Activated CD8-positive, alpha-beta T cell treated with anti-CD3 and anti-CD28 coated beads for 36 hours (primary cell): ENCODE measurements around the gene PPARD. TPM values are rescaled to one million over a fixed set of nuclear protein-coding genes. Genes with fewer than 3 reads are reported as not detected.

Experiments used
- ATAC-seq: fragments of 200-7000 bp; cut with Tn5 transposase; one replicate; pipeline ENCODE4 v1.10.0; 2021; ENCODE audit warnings: mild to moderate bottlenecking, moderate library complexity
- CTCF ChIA-PET: fragments of 350-600 bp; sonication (Branson Sonifier 250); formaldehyde crosslinking; loops from one replicate; lab custom pipeline; 2021; ENCODE audit warnings: antibody characterized with exemption; lab: Charles Lee
- POLR2A ChIA-PET: fragments of 350-600 bp; sonication (Branson Sonifier 250); formaldehyde crosslinking; loops from one replicate; lab custom pipeline; 2021; ENCODE audit warnings: antibody characterized with exemption; lab: Charles Lee
- DNase-seq: peaks from one replicate; pipeline ENCODE4 v3.0.0-alpha.2; 2020
- H3K27ac Mint-ChIP-seq: one replicate; pipeline ENCODE4 v1.8.0; 2021; ENCODE audit warnings: mild to moderate bottlenecking, mixed read lengths
- H3K27me3 Mint-ChIP-seq: one replicate; pipeline ENCODE4 v1.8.0; 2021; ENCODE audit warnings: mixed read lengths
- H3K36me3 Mint-ChIP-seq: one replicate; pipeline ENCODE4 v1.8.0; 2021; ENCODE audit warnings: low read depth, mixed read lengths
- H3K4me1 Mint-ChIP-seq: one replicate; pipeline ENCODE4 v1.8.0; 2021; ENCODE audit warnings: low read depth, mixed read lengths
- H3K4me3 Mint-ChIP-seq: one replicate; pipeline ENCODE4 v1.8.0; 2021; ENCODE audit warnings: mild to moderate bottlenecking, moderate library complexity, mixed read lengths
- H3K9me3 Mint-ChIP-seq: one replicate; pipeline ENCODE4 v1.8.0; 2021; ENCODE audit warnings: mixed read lengths
- CTCF ChIP-seq: fragments of 200-600 bp; IDR thresholded peaks from one replicate; pipeline ENCODE4 v1.8.0; 2022; ENCODE audit warnings: antibody characterized with exemption, mild to moderate bottlenecking
- intact Hi-C: fragments of 100-400 bp; cut with micrococcal nuclease; formaldehyde crosslinking; loops from one replicate; pipeline ENCODE4 v1.10.0; 2022
- total RNA-seq, 2 experiments: library from RNA; stranded (reverse); gene quantifications; one replicate each; pipeline ENCODE4 v1.2.3, GENCODE V29; 2021

The PPARD gene
- total RNA-seq, 2 experiments from 2014 or later: 26.6 to 26.7 TPM

GRCh38 chr6:35318196-35319171 is 23.9 kb upstream of the PPARD start:
- H3K4me3 Mint-ChIP-seq: no peak overlapping the region
- DNase-seq: no peak
- H3K27ac Mint-ChIP-seq: no peak overlapping the region
- no peaks in the 10 kb centered on the region for H3K9me3 Mint-ChIP-seq
- intact Hi-C loops: no loop called here
- H3K27me3 Mint-ChIP-seq: no peaks in the 10 kb centered on the region
- peaks cover 35% of the 10 kb centered on the region for H3K4me1 Mint-ChIP-seq
- ChIA-PET CTCF (interaction anchor here (2.4 to 16.8 kb wide), 3 partner anchors 10 to 20 kb away, joined by 7 to 241 read pairs (median 11); partner anchors contain the start of gene DEF6), POLR2A (interaction anchor here (0.6 to 1.6 kb wide), 4 partner anchors 10 to 38 kb away, joined by 3 to 5 read pairs (median 4); no protein-coding TSS in a partner anchor)
- ATAC-seq: no peak
- H3K36me3 Mint-ChIP-seq: peaks cover 69% of the 10 kb centered on the region
- no peak for TF ChIP-seq CTCF

- Mint-ChIP-seq H3K9me3 (no peaks in the 10 kb centered on the region), H3K36me3 (peaks cover 63% of the 10 kb centered on the region), H3K27me3 (no peaks in the 10 kb centered on the region), H3K27ac (no peak overlapping the region), H3K4me3 (no peak overlapping the region), H3K4me1 (peaks cover 27% of the 10 kb centered on the region)
- intact Hi-C loops: no loop called here
- ChIA-PET POLR2A (interaction anchor here (0.5 to 1.8 kb wide), 10 partner anchors 9 to 152 kb away, joined by 3 to 8 read pairs (median 4); partner anchors contain the start of genes DEF6, PPARD, RPL10A and ZNF76), CTCF (interaction anchor here (1.9 to 16.8 kb wide), 4 partner anchors 9 to 148 kb away, joined by 7 to 241 read pairs (median 9); partner anchors contain the start of gene DEF6)
- TF ChIP-seq CTCF: no peak
- no peak for DNase-seq
- ATAC-seq: no peak
Measured at GRCh38 chr6:35319346-35320030, 22.9 kb upstream of the PPARD start.

- ChIA-PET CTCF (interaction anchor here (1.9 to 16.8 kb wide), 4 partner anchors 8 to 148 kb away, joined by 7 to 241 read pairs (median 9); partner anchors contain the start of gene DEF6), POLR2A (interaction anchor here (0.5 to 1.8 kb wide), 10 partner anchors 9 to 151 kb away, joined by 3 to 8 read pairs (median 4); partner anchors contain the start of genes DEF6, PPARD, RPL10A and ZNF76)
- peaks cover 21% of the 10 kb centered on the region for H3K4me1 Mint-ChIP-seq
- DNase-seq (no peak), ATAC-seq (no peak)
- no peaks in the 10 kb centered on the region for H3K9me3 Mint-ChIP-seq
- H3K36me3 Mint-ChIP-seq: peaks cover 62% of the 10 kb centered on the region
- H3K27me3 Mint-ChIP-seq: no peaks in the 10 kb centered on the region
- no peak overlapping the region for H3K4me3 Mint-ChIP-seq
- intact Hi-C loops: no loop called here
- TF ChIP-seq CTCF: no peak
- no peak overlapping the region for H3K27ac Mint-ChIP-seq
Measured at GRCh38 chr6:35320031-35320410, 22.3 kb upstream of the PPARD start.

- Mint-ChIP-seq H3K27ac (peak overlapping the region; percentile 8), H3K27me3 (no peaks in the 10 kb centered on the region), H3K4me3 (no peak overlapping the region), H3K9me3 (no peaks in the 10 kb centered on the region), H3K4me1 (peaks cover 16% of the 10 kb centered on the region), H3K36me3 (peaks cover 56% of the 10 kb centered on the region)
- POLR2A ChIA-PET: interaction anchor here (0.6 to 1.8 kb wide), 4 partner anchors 23 to 722 kb away, joined by 3 to 4 read pairs (median 3); partner anchors contain the start of gene RPL10A
- CTCF ChIA-PET: interaction anchor here (1.9 to 16.8 kb wide), 3 partner anchors 11 to 147 kb away, joined by 7 to 241 read pairs (median 7); partner anchors contain the start of gene DEF6
- intact Hi-C loops: no loop called here
- ATAC-seq (no peak), DNase-seq (no peak)
- no peak for TF ChIP-seq CTCF
Measured at GRCh38 chr6:35321091-35321490, 21.3 kb upstream of the PPARD start.
